ENCODE measurements around the gene VPS26B.
"Not testable (repeated sequence)": the region's sequence is repeated elsewhere in the genome, so short reads cannot be mapped to it uniquely, and the experiment has no call there.

The VPS26B gene

GRCh38 chr11:134260983-134261382 lies 36.5 kb downstream of the VPS26B start:
- DNase-seq: no peak

- peak; percentile 21 to 36 for DNase-seq
These were observed 37.4 kb downstream of the VPS26B start for GRCh38 chr11:134261626-134262488.

- no peak for DNase-seq
These were observed 40.7 kb downstream of the VPS26B start for GRCh38 chr11:134264966-134265764.

GRCh38 chr11:134266440-134266839 lies 42.0 kb downstream of the VPS26B start:
- no peak for DNase-seq

GRCh38 chr11:134266841-134267251 lies 42.4 kb downstream of the VPS26B start:
- DNase-seq: no peak

- DNase-seq: no peak
These were observed 43.0 kb downstream of the VPS26B start for GRCh38 chr11:134267461-134267860.

- DNase-seq: no peak
These were observed 43.5 kb downstream of the VPS26B start for GRCh38 chr11:134267966-134268365.

GRCh38 chr11:134270250-134270714 lies 45.8 kb downstream of the VPS26B start:
- no peak for DNase-seq

- no peak for DNase-seq
These were observed 47.5 kb downstream of the VPS26B start for GRCh38 chr11:134271978-134272377.

- DNase-seq: no peak
These were observed 48.2 kb downstream of the VPS26B start for GRCh38 chr11:134272381-134273316.

- no peak for DNase-seq
These were observed 48.8 kb downstream of the VPS26B start for GRCh38 chr11:134273317-134273712.

- no peak for DNase-seq
These were observed 50.7 kb downstream of the VPS26B start for GRCh38 chr11:134275188-134275533.

- DNase-seq: peak; percentile 78 to 84
These were observed 51.3 kb downstream of the VPS26B start, which contains the start of gene GLB1L3 for GRCh38 chr11:134275534-134276395. Gene GLB1L3 (plus strand): TSS chr11:134276379. CDS start chr11:134276741, 362 bp downstream.

GRCh38 chr11:134276396-134277182 lies 52.1 kb downstream of the VPS26B start:
- DNase-seq: peak in 1 of 2 experiments; percentile 24

GRCh38 chr11:134277183-134278001 lies 52.9 kb downstream of the VPS26B start:
- DNase-seq: no peak

- no peak for DNase-seq
These were observed 53.9 kb downstream of the VPS26B start for GRCh38 chr11:134278356-134278755.

- not testable (repeated sequence) for DNase-seq
These were observed 57.2 kb downstream of the VPS26B start for GRCh38 chr11:134281635-134282034.

GRCh38 chr11:134282121-134283045 lies 57.9 kb downstream of the VPS26B start:
- DNase-seq: no peak

All from activated CD4-positive, alpha-beta T cell treated with anti-CD3 and anti-CD28 coated beads, Interleukin-2, amount 50 U/mL, for 48 hours (primary cell).